H1 (cell line): Measurements from ENCODE around the gene CELF5.

ENCODE experiments used
- RAD21 ChIP-seq, 2 experiments: IDR thresholded peaks in 1 of 2; conservative IDR thresholded peaks in 1 of 2; 2 replicates each; pipeline ENCODE4 v1.6.1; 2011; ENCODE audit warnings: low read depth in 2 of 2, low read length in 2 of 2, improper control_type of control experiment in 1 of 2, inconsistent platforms in 1 of 2, mild to moderate bottlenecking in 1 of 2, moderate library complexity in 1 of 2
- TAF7 ChIP-seq: optimal IDR thresholded peaks from 2 replicates; pipeline ENCODE3; 2011; ENCODE audit warnings: low read depth, mild to moderate bottlenecking, inconsistent platforms, low read length, moderate library complexity, borderline replicate concordance

GRCh38 chr19:3274245-3274941, 49.9 kb downstream of the CELF5 start:
- TF ChIP-seq TAF7, result no peak
- TF ChIP-seq RAD21 (IDR thresholded peaks at IDR 0.05 in 1 of 2, conservative IDR thresholded peaks at IDR 0.05 in 1 of 2; ENCODE audit: low read depth in 2 of 2, low read length in 2 of 2), result no peak
